Measurements from ENCODE around the gene CCT6A.
"Not testable (repeated sequence)": the region's sequence is repeated elsewhere in the genome, so short reads cannot be mapped to it uniquely, and the experiment has no call there.

The CCT6A gene

GRCh38 chr7:56051339-56052191 lies at the start of gene CCT6A, which contains the start of gene PSPH:
Gene CCT6A (plus strand): TSS chr7:56051765. CDS start chr7:56051849, 84 bp downstream.
Gene PSPH (minus strand): TSS chr7:56051444. CDS start chr7:56021212, 30,232 bp downstream.
- Mint-ChIP-seq H3K4me3 (peak within 1 kb of the TSS; percentile 92 to 99 (median 98)), H3K27me3 (ENCODE audit: low read depth) (no peaks in the 10 kb centered on the region), H3K36me3 (ENCODE audit: low read depth) (peaks cover 37% of the 10 kb centered on the region), H3K9me3 (no peaks in the 10 kb centered on the region), H3K4me1 (peaks cover 26% of the 10 kb centered on the region), H3K27ac (peak within 1 kb of the TSS; percentile 97 to 100 (median 98))
- TF ChIP-seq CTCF (IDR thresholded peaks at IDR 0.05; ENCODE audit: unreplicated experiment in 3 of 3) = no peak

GRCh38 chr7:56003749-56004148 lies 47.8 kb upstream of the CCT6A start:
- no peak overlapping the region for H3K27ac Mint-ChIP-seq
- H3K9me3 Mint-ChIP-seq = no peaks in the 10 kb centered on the region
- H3K4me1 Mint-ChIP-seq = no peaks in the 10 kb centered on the region
- H3K4me3 Mint-ChIP-seq = no peak overlapping the region
- H3K36me3 Mint-ChIP-seq (ENCODE audit: low read depth) = peaks cover 14% of the 10 kb centered on the region
- no peak for TF ChIP-seq CTCF (IDR thresholded peaks at IDR 0.05; ENCODE audit: unreplicated experiment in 3 of 3)
- H3K27me3 Mint-ChIP-seq (ENCODE audit: low read depth) = no peaks in the 10 kb centered on the region

GRCh38 chr7:56007167-56007652 lies 44.4 kb upstream of the CCT6A start:
- Mint-ChIP-seq H3K27ac (peak overlapping the region in 2 of 3 experiments; percentile 62 to 93), H3K4me1 (no peaks in the 10 kb centered on the region), H3K4me3 (no peak overlapping the region), H3K27me3 (ENCODE audit: low read depth) (no peaks in the 10 kb centered on the region), H3K36me3 (ENCODE audit: low read depth) (peaks cover 13% of the 10 kb centered on the region), H3K9me3 (no peaks in the 10 kb centered on the region)
- no peak for TF ChIP-seq CTCF (IDR thresholded peaks at IDR 0.05; ENCODE audit: unreplicated experiment in 3 of 3)

- H3K36me3 Mint-ChIP-seq (ENCODE audit: low read depth) = peaks cover 14% of the 10 kb centered on the region
- TF ChIP-seq CTCF (IDR thresholded peaks at IDR 0.05; ENCODE audit: unreplicated experiment in 3 of 3) = no peak
- H3K9me3 Mint-ChIP-seq = no peaks in the 10 kb centered on the region
- no peak overlapping the region for H3K4me3 Mint-ChIP-seq
- H3K4me1 Mint-ChIP-seq = no peaks in the 10 kb centered on the region
- H3K27me3 Mint-ChIP-seq (ENCODE audit: low read depth) = no peaks in the 10 kb centered on the region
- peak overlapping the region in 1 of 3 experiments; percentile 50 for H3K27ac Mint-ChIP-seq
Observed at GRCh38 chr7:56007891-56008290, 43.7 kb upstream of the CCT6A start.

GRCh38 chr7:56009695-56010094 lies 41.9 kb upstream of the CCT6A start:
- H3K27ac Mint-ChIP-seq = peak overlapping the region in 2 of 3 experiments; percentile 48 to 64
- H3K9me3 Mint-ChIP-seq = no peaks in the 10 kb centered on the region
- TF ChIP-seq CTCF (IDR thresholded peaks at IDR 0.05; ENCODE audit: unreplicated experiment in 3 of 3) = no peak
- no peaks in the 10 kb centered on the region for H3K4me1 Mint-ChIP-seq
- peaks cover 25% of the 10 kb centered on the region for H3K36me3 Mint-ChIP-seq (ENCODE audit: low read depth)
- H3K4me3 Mint-ChIP-seq = no peak overlapping the region
- H3K27me3 Mint-ChIP-seq (ENCODE audit: low read depth) = no peaks in the 10 kb centered on the region

- H3K27me3 Mint-ChIP-seq (ENCODE audit: low read depth); H3K4me3 Mint-ChIP-seq; H3K9me3 Mint-ChIP-seq; H3K27ac Mint-ChIP-seq; H3K4me1 Mint-ChIP-seq: not testable (repeated sequence)
- H3K36me3 Mint-ChIP-seq (ENCODE audit: low read depth) = peaks cover 47% of the 10 kb centered on the region
Observed at GRCh38 chr7:56017015-56017414, 34.5 kb upstream of the CCT6A start.

Measured in nephron (organoid).